Transverse colon (tissue), 4 donors: ENCODE data around the gene ATG9A.

Experiments used
- CTCF ChIP-seq, 5 experiments: fragments of 200-600 bp in 3 of 5; fragments of 450-650 bp in 2 of 5; sonication (generic) in 3 of 5; IDR thresholded peaks; 1 replicate in 2 of 5; 2 replicates in 3 of 5; pipeline ENCODE4 v1.5.1; 2016 to 2017; ENCODE audit warnings: antibody characterized with exemption in 5 of 5, inconsistent platforms in 3 of 5, mild to moderate bottlenecking in 2 of 5, moderate library complexity in 1 of 5
- POLR2A ChIP-seq: fragments of 450-650 bp; IDR thresholded peaks from one replicate; pipeline ENCODE4 v1.6.1; 2016; ENCODE audit warnings: antibody characterized with exemption, mild to moderate bottlenecking, moderate library complexity
- POLR2AphosphoS5 ChIP-seq, 3 donors: sonication (generic); formaldehyde crosslinking; IDR thresholded peaks; one replicate each; pipeline ENCODE4 v1.6.1; 2016; ENCODE audit warnings: antibody characterized with exemption in 3 of 3

- TF ChIP-seq POLR2AphosphoS5 (IDR thresholded peaks at IDR 0.05) (no peak), CTCF (IDR thresholded peaks at IDR 0.05) (no peak), POLR2A (peak; percentile 27)
Measured at GRCh38 chr2:219218217-219218731, 11.2 kb downstream of the ATG9A start.
